ENCODE data around the gene SECTM1.
"Not testable (repeated sequence)": the region's sequence is repeated elsewhere in the genome, so short reads cannot be mapped to it uniquely, and the experiment has no call there.

SECTM1 gene

GRCh38 chr17:82347994-82348393, 14.4 kb upstream of the SECTM1 start:
- DNase-seq (ENCODE audit: low read depth in 2 of 2), result not testable (repeated sequence)

- DNase-seq (ENCODE audit: low read depth in 2 of 2), result no peak
Observed at GRCh38 chr17:82346342-82347300, 13.1 kb upstream of the SECTM1 start.

GRCh38 chr17:82345151-82345976, 11.8 kb upstream of the SECTM1 start:
- DNase-seq (ENCODE audit: low read depth in 2 of 2), result no peak

- no peak for DNase-seq (ENCODE audit: low read depth in 2 of 2)
Observed at GRCh38 chr17:82344175-82344907, 10.8 kb upstream of the SECTM1 start.

GRCh38 chr17:82343560-82343959, 10.0 kb upstream of the SECTM1 start:
- DNase-seq (ENCODE audit: low read depth in 2 of 2), result no peak

GRCh38 chr17:82342361-82343079, 9.0 kb upstream of the SECTM1 start:
- no peak for DNase-seq (ENCODE audit: low read depth in 2 of 2)

GRCh38 chr17:82339634-82340580, 6.3 kb upstream of the SECTM1 start:
- DNase-seq (ENCODE audit: low read depth in 2 of 2), result no peak

- DNase-seq (ENCODE audit: low read depth in 2 of 2), result no peak
Observed at GRCh38 chr17:82338858-82339633, 5.5 kb upstream of the SECTM1 start.

- DNase-seq (ENCODE audit: low read depth in 2 of 2), result no peak
Observed at GRCh38 chr17:82334622-82335394, 1.2 kb upstream of the SECTM1 start.

- no peak for DNase-seq (ENCODE audit: low read depth in 2 of 2)
Observed at GRCh38 chr17:82334204-82334621, 647 bp upstream of the SECTM1 start.

GRCh38 chr17:82332669-82333278, 792 bp downstream of the SECTM1 start:
- DNase-seq (ENCODE audit: low read depth in 2 of 2), result no peak

- DNase-seq (ENCODE audit: low read depth in 2 of 2), result no peak
Observed at GRCh38 chr17:82331345-82331939, 2.1 kb downstream of the SECTM1 start.

- no peak for DNase-seq (ENCODE audit: low read depth in 2 of 2)
Observed at GRCh38 chr17:82330322-82331239, 3.0 kb downstream of the SECTM1 start.

- DNase-seq (ENCODE audit: low read depth in 2 of 2), result no peak
Observed at GRCh38 chr17:82329683-82330321, 3.8 kb downstream of the SECTM1 start.

GRCh38 chr17:82328994-82329507, 4.5 kb downstream of the SECTM1 start:
- DNase-seq (ENCODE audit: low read depth in 2 of 2), result no peak

All from stimulated activated CD8-positive, alpha-beta memory T cell treated with anti-CD3 and anti-CD28 coated beads, Interleukin-2, amount 100 ng/mL, for 1 hour (primary cell).